Neural progenitor cell (in vitro differentiated cells): Measurements from ENCODE around the gene SPR. TPM values are rescaled to one million over a fixed set of nuclear protein-coding genes. Genes with fewer than 3 reads are reported as not detected.
A peak's percentile ranks its signal among the peaks of the same experiment; 100 is the strongest.

ENCODE experiments used
- DNase-seq: peaks from one replicate; pipeline ENCODE4 v3.0.0-alpha.2; 2016; ENCODE audit warnings: low spot score
- H2AFZ ChIP-seq: fragments of 200-600 bp; sonication (generic); replicated peaks from 2 replicates; pipeline ENCODE4 v1.6.1; 2016; ENCODE audit warnings: antibody characterized with exemption
- H3F3A ChIP-seq: fragments of 200-600 bp; sonication (generic); 2 replicates; pipeline ENCODE4 v1.6.1; 2016; ENCODE audit warnings: antibody characterized with exemption, low read depth
- H3K27ac ChIP-seq: fragments of 200-600 bp; sonication (generic); 2 replicates; pipeline ENCODE4 v1.5.1; 2016; ENCODE audit warnings: mild to moderate bottlenecking
- H3K27me3 ChIP-seq: fragments of 200-600 bp; sonication (generic); 2 replicates; pipeline ENCODE4 v1.6.1; 2016; ENCODE audit warnings: mild to moderate bottlenecking, moderate library complexity
- H3K36me3 ChIP-seq: fragments of 200-600 bp; sonication (generic); 2 replicates; pipeline ENCODE4 v1.5.1; 2016
- H3K4me1 ChIP-seq: fragments of 200-600 bp; sonication (generic); 2 replicates; pipeline ENCODE4 v1.6.1; 2016; ENCODE audit warnings: mixed run types
- H3K4me2 ChIP-seq: fragments of 200-600 bp; sonication (generic); 2 replicates; pipeline ENCODE4 v1.6.1; 2016
- H3K4me3 ChIP-seq: fragments of 200-600 bp; sonication (generic); 2 replicates; pipeline ENCODE4 v1.5.1; 2016
- H3K79me2 ChIP-seq: fragments of 200-600 bp; sonication (generic); 2 replicates; pipeline ENCODE4 v1.6.1; 2016; ENCODE audit warnings: low read depth
- H3K9ac ChIP-seq: fragments of 200-600 bp; sonication (generic); 2 replicates; pipeline ENCODE4 v1.6.1; 2016
- H3K9me3 ChIP-seq: fragments of 200-600 bp; sonication (generic); 2 replicates; pipeline ENCODE4 v1.5.1; 2016; ENCODE audit warnings: low read depth
- H4K20me1 ChIP-seq: fragments of 200-600 bp; sonication (generic); 2 replicates; pipeline ENCODE4 v1.6.1; 2016; ENCODE audit warnings: low read depth
- H3K27ac Mint-ChIP-seq: 3 replicates; pipeline ENCODE4 v1.8.0; 2021; ENCODE audit warnings: mixed read lengths
- H3K27me3 Mint-ChIP-seq: 2 replicates; pipeline ENCODE4 v1.8.0; 2022; ENCODE audit warnings: low read depth, mild to moderate bottlenecking, inconsistent platforms, moderate library complexity, mixed read lengths; ENCODE audit not compliant: insufficient read depth
- H3K36me3 Mint-ChIP-seq: 3 replicates; pipeline ENCODE4 v1.8.0; 2021; ENCODE audit warnings: mixed read lengths
- H3K4me1 Mint-ChIP-seq: 3 replicates; pipeline ENCODE4 v1.8.0; 2021; ENCODE audit warnings: mixed read lengths
- H3K4me3 Mint-ChIP-seq: 3 replicates; pipeline ENCODE4 v1.8.0; 2021; ENCODE audit warnings: mild to moderate bottlenecking, moderate library complexity, mixed read lengths
- H3K9me3 Mint-ChIP-seq: 3 replicates; pipeline ENCODE4 v1.8.0; 2020; ENCODE audit warnings: mixed read lengths
- CTCF ChIP-seq: fragments of 200-600 bp; sonication (generic); IDR thresholded peaks from 2 replicates; pipeline ENCODE4 v1.5.1; 2017; ENCODE audit warnings: antibody characterized with exemption, mild to moderate bottlenecking
- EZH2 ChIP-seq: fragments of 200-600 bp; sonication (generic); IDR thresholded peaks from 2 replicates; pipeline ENCODE4 v1.6.1; 2017; ENCODE audit warnings: antibody characterized with exemption, mild to moderate bottlenecking, moderate library complexity
- EZH2phosphoT487 ChIP-seq: fragments of 200-600 bp; sonication (generic); IDR thresholded peaks from 2 replicates; pipeline ENCODE4 v1.6.1; 2017; ENCODE audit warnings: antibody characterized with exemption
- total RNA-seq: library from RNA; depleted of rRNA; stranded (reverse); fragments of >200 nt; gene quantifications from 2 replicates; pipeline ENCODE4 v1.2.3, GENCODE V29; 2015; ENCODE audit warnings: low replicate concordance

Gene SPR
- total RNA-seq, result 2.2 and 4.4 TPM in 2 replicates

GRCh38 chr2:72887032-72887739, at the start of gene SPR:
TSS of gene SPR (plus strand) at chr2:72887408. CDS start at chr2:72887433, 25 bp downstream.
- Histone ChIP-seq H3K79me2 (no peaks in the 10 kb centered on the region), H3K4me1 (no peaks in the 10 kb centered on the region), H3K9ac (no peak within 1 kb of the TSS), H2AFZ (peak within 1 kb of the TSS; percentile 80), H4K20me1 (peaks cover 17% of the 10 kb centered on the region), H3K9me3 (no peaks in the 10 kb centered on the region), H3K27me3 (peaks cover 73% of the 10 kb centered on the region), H3K36me3 (no peaks in the 10 kb centered on the region), H3K4me3 (peak within 1 kb of the TSS; percentile 51), H3F3A (peaks cover 17% of the 10 kb centered on the region), H3K4me2 (peak within 1 kb of the TSS; percentile 84), H3K27ac (no peak within 1 kb of the TSS)
- DNase-seq, result peak; percentile 76
- H3K4me1 Mint-ChIP-seq, result peaks cover 9% of the 10 kb centered on the region
- H3K36me3 Mint-ChIP-seq, result no peaks in the 10 kb centered on the region
- TF ChIP-seq EZH2 (no peak), EZH2phosphoT487 (no peak), CTCF (no peak)
- peak within 1 kb of the TSS; percentile 82 for H3K4me3 Mint-ChIP-seq
- peaks cover 47% of the 10 kb centered on the region for H3K27me3 Mint-ChIP-seq
- H3K27ac Mint-ChIP-seq, result no peak within 1 kb of the TSS
- H3K9me3 Mint-ChIP-seq, result no peaks in the 10 kb centered on the region

- Histone ChIP-seq H3K27me3 (no peaks in the 10 kb centered on the region), H3K4me1 (no peaks in the 10 kb centered on the region), H3F3A (no peaks in the 10 kb centered on the region), H3K79me2 (no peaks in the 10 kb centered on the region), H3K4me3 (no peak overlapping the region), H3K9me3 (no peaks in the 10 kb centered on the region), H3K4me2 (no peak overlapping the region), H3K9ac (no peak overlapping the region), H2AFZ (no peak overlapping the region), H3K36me3 (no peaks in the 10 kb centered on the region), H3K27ac (no peak overlapping the region), H4K20me1 (no peaks in the 10 kb centered on the region)
- peaks cover 3% of the 10 kb centered on the region for H3K9me3 Mint-ChIP-seq
- no peaks in the 10 kb centered on the region for H3K36me3 Mint-ChIP-seq
- H3K27ac Mint-ChIP-seq, result no peak overlapping the region
- H3K4me1 Mint-ChIP-seq, result no peaks in the 10 kb centered on the region
- no peak overlapping the region for H3K4me3 Mint-ChIP-seq
- TF ChIP-seq CTCF (no peak), EZH2 (no peak), EZH2phosphoT487 (no peak)
- no peaks in the 10 kb centered on the region for H3K27me3 Mint-ChIP-seq
- DNase-seq, result no peak
These were observed 47.1 kb upstream of the SPR start for GRCh38 chr2:72840066-72840465.

- H4K20me1 ChIP-seq, result no peaks in the 10 kb centered on the region
- H2AFZ ChIP-seq, result no peak overlapping the region
- Mint-ChIP-seq H3K36me3 (no peaks in the 10 kb centered on the region), H3K4me3 (no peak overlapping the region), H3K9me3 (peaks cover 3% of the 10 kb centered on the region), H3K27ac (no peak overlapping the region), H3K27me3 (no peaks in the 10 kb centered on the region), H3K4me1 (no peaks in the 10 kb centered on the region)
- TF ChIP-seq CTCF, result no peak
- no peak for TF ChIP-seq EZH2
- no peak for TF ChIP-seq EZH2phosphoT487
- no peaks in the 10 kb centered on the region for H3K9me3 ChIP-seq
- H3K36me3 ChIP-seq, result no peaks in the 10 kb centered on the region
- DNase-seq, result no peak
- H3K4me2 ChIP-seq, result no peak overlapping the region
- no peak overlapping the region for H3K4me3 ChIP-seq
- no peaks in the 10 kb centered on the region for H3K79me2 ChIP-seq
- H3K27ac ChIP-seq, result no peak overlapping the region
- no peaks in the 10 kb centered on the region for H3K4me1 ChIP-seq
- no peak overlapping the region for H3K9ac ChIP-seq
- H3F3A ChIP-seq, result no peaks in the 10 kb centered on the region
- H3K27me3 ChIP-seq, result no peaks in the 10 kb centered on the region
These were observed 45.6 kb upstream of the SPR start for GRCh38 chr2:72841462-72842125.
